ENCODE measurements around the gene AK9.

GRCh38 chr6:109478222-109478805 is 212.7 kb downstream of the AK9 start:
- TF ChIP-seq CTCF (IDR thresholded peaks at IDR 0.05) (no peak), POLR2A (IDR thresholded peaks at IDR 0.05) (no peak), EP300 (IDR thresholded peaks at IDR 0.05) (no peak), POLR2AphosphoS5 (IDR thresholded peaks at IDR 0.05) (no peak)
